Measurements from ENCODE around the gene CNNM3. TPM values are rescaled to one million over a fixed set of nuclear protein-coding genes. Genes with fewer than 3 reads are reported as not detected.

CNNM3 gene
- total RNA-seq, 2 experiments from 2014 or later, result 13.5 to 18.6 TPM

DNA sequence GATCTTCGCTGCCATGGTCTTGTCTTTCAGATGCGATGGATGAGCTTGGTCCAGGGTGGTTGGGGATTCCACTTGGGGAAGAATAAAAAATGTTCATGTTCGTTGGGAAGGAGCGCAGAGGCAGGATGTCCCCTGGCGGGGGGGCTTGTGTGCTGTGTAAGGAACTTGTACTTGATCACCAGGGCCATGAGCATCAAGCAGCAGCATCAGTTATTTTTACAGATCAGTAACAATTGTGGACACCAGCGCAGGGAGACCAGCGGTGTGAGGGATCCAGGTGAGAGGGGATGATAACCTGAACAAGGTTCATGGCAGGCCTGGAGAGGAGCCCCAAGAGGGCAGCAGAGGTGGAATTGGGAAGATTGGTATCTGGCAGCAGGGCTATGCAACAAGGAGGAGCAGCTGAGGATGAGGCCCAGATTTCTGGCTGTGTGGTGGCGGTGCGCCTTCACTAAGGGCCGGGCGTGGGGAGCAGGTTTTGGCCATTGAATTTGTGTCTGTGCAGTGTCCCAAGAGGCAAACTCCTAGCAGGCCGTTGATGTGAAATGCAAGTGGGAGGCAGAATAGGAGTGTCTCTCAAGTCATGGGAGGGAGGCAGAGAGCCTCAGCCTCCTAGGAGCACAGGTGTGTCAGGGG, 3.9 kb downstream of the CNNM3 start:
- ChIA-PET POLR2A (interaction anchor here (1.3 kb wide), 1 partner anchor 16 kb away, joined by 3 read pairs; no protein-coding TSS in a partner anchor), CTCF (ENCODE audit: unreplicated experiment) (no interaction called here)
- H2AFZ ChIP-seq (ENCODE audit: low read length), result no peak overlapping the region
- peaks cover 44% of the 10 kb centered on the region for H3K4me1 ChIP-seq (ENCODE audit: insufficient read depth, low read length, poor library complexity, severe bottlenecking)
- H3K36me3 ChIP-seq (ENCODE audit: insufficient read depth, low read length), result peaks cover 45% of the 10 kb centered on the region; the same call in 1 of the 2 replicates
- H3K9me3 ChIP-seq (ENCODE audit: low read length), result no peaks in the 10 kb centered on the region
- H3K27ac ChIP-seq (ENCODE audit: low read depth, low read length, poor library complexity, severe bottlenecking), result no peak overlapping the region
- intact Hi-C loops (cut with micrococcal nuclease; ENCODE audit: unreplicated experiment), result loop anchor here (5.0 kb wide), 2 partner anchors 58 to 292 kb away; partner anchors contain the start of genes ANKRD36 and CNNM4
- TF ChIP-seq, protein P1, sequence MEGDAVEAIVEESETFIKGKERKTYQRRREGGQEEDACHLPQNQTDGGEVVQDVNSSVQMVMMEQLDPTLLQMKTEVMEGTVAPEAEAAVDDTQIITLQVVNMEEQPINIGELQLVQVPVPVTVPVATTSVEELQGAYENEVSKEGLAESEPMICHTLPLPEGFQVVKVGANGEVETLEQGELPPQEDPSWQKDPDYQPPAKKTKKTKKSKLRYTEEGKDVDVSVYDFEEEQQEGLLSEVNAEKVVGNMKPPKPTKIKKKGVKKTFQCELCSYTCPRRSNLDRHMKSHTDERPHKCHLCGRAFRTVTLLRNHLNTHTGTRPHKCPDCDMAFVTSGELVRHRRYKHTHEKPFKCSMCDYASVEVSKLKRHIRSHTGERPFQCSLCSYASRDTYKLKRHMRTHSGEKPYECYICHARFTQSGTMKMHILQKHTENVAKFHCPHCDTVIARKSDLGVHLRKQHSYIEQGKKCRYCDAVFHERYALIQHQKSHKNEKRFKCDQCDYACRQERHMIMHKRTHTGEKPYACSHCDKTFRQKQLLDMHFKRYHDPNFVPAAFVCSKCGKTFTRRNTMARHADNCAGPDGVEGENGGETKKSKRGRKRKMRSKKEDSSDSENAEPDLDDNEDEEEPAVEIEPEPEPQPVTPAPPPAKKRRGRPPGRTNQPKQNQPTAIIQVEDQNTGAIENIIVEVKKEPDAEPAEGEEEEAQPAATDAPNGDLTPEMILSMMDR (conservative IDR thresholded peaks at IDR 0.05; ENCODE audit: low read length), result 0 out of 2 replicates have a peak, but pooled peaks have one; percentile 39
- no peak for TF ChIP-seq EZH2phosphoT487 (IDR thresholded peaks at IDR 0.05; ENCODE audit: borderline replicate concordance, low read depth, low read length)
- peaks cover 16% of the 10 kb centered on the region for H4K20me1 ChIP-seq (ENCODE audit: insufficient read depth, low read length)
- DNase-seq (ENCODE audit: low spot score), result no peak
- H3K9me2 ChIP-seq (ENCODE audit: insufficient read depth, low read length), result no peaks in the 10 kb centered on the region
- H3K4me3 ChIP-seq (ENCODE audit: low read depth, low read length, poor library complexity, severe bottlenecking), result no peak overlapping the region
- peaks cover 25% of the 10 kb centered on the region; the same call in 1 of the 2 replicates for H3K79me2 ChIP-seq (ENCODE audit: insufficient read depth, low read depth, low read length)
- no TSS peak for BruUV-seq (replicated peaks)
- peak overlapping the region; percentile 81; the same call in 1 of the 2 replicates for H3K4me2 ChIP-seq (ENCODE audit: low read length)

DNA sequence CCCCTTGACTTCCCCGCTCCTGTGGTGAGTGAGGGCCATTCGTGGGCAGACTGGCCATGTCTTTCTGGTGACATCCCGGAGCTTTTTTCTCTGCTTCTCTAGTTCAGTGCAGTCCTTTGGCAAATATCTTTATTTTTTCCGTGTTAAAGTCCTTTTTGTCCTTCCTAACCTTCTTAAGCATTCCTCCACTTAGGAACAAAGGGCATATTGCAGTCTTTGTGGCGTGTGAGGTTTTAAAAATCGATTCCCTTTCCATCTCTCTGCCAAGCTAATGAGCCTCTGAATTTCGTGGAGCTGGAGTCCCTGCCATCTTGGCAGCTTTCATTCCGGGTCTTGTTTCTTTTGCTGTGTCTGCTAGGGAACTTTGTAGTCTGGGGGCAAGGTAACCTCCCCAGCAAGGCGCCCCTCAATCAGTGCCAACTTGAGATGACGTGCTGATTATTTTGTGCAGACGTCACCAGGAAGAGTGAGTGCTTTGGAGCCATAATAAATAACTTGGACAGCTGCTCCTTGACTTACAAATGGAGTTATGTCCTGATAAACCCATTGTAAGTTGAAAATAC, 5.1 kb downstream of the CNNM3 start:
- no peaks in the 10 kb centered on the region for H3K9me3 ChIP-seq (ENCODE audit: low read length)
- no peak overlapping the region for H3K4me3 ChIP-seq (ENCODE audit: low read depth, low read length, poor library complexity, severe bottlenecking)
- TF ChIP-seq EZH2phosphoT487 (IDR thresholded peaks at IDR 0.05; ENCODE audit: borderline replicate concordance, low read depth, low read length), result no peak
- TF ChIP-seq, protein P1 (conservative IDR thresholded peaks at IDR 0.05; ENCODE audit: low read length), result no peak
- no peak overlapping the region for H2AFZ ChIP-seq (ENCODE audit: low read length)
- BruUV-seq (replicated peaks), result no TSS peak
- H4K20me1 ChIP-seq (ENCODE audit: insufficient read depth, low read length), result peaks cover 16% of the 10 kb centered on the region
- intact Hi-C loops (cut with micrococcal nuclease; ENCODE audit: unreplicated experiment), result no loop called here
- ChIA-PET CTCF (ENCODE audit: unreplicated experiment) (no interaction called here), POLR2A (interaction anchor here (0.7 to 1.3 kb wide), 2 partner anchors 15 to 22 kb away, joined by 3 read pairs; no protein-coding TSS in a partner anchor)
- H3K4me1 ChIP-seq (ENCODE audit: insufficient read depth, low read length, poor library complexity, severe bottlenecking), result peaks cover 39% of the 10 kb centered on the region
- no peak overlapping the region for H3K27ac ChIP-seq (ENCODE audit: low read depth, low read length, poor library complexity, severe bottlenecking)
- peaks cover 25% of the 10 kb centered on the region; the same call in 1 of the 2 replicates for H3K79me2 ChIP-seq (ENCODE audit: insufficient read depth, low read depth, low read length)
- peaks cover 53% of the 10 kb centered on the region; the same call in 1 of the 2 replicates for H3K36me3 ChIP-seq (ENCODE audit: insufficient read depth, low read length)
- DNase-seq (ENCODE audit: low spot score), result no peak
- peak overlapping the region; percentile 31; the same call in 1 of the 2 replicates for H3K4me2 ChIP-seq (ENCODE audit: low read length)
- no peaks in the 10 kb centered on the region for H3K9me2 ChIP-seq (ENCODE audit: insufficient read depth, low read length)

DNA sequence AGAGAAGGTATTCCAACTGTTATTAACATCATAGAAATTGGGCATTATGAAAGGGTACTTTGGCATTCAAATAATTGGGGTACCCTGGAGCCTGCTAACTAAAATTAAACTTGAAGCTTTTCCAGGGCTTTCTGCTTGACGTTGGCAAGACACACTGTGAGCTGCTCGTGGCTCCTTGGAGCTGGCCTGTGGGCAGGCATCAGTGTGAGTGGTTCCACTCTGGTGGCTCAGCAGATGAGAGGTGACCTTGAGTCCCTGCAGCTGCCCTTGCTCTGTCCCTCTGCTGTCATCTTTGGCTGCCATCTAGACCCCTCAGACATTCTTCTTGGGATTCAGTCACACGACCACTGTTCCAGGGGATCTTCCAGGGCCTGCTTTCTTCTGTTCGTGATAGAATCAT, 6.7 kb downstream of the CNNM3 start:
- Histone ChIP-seq H3K9me2 (ENCODE audit: insufficient read depth, low read length) (no peaks in the 10 kb centered on the region), H3K36me3 (ENCODE audit: insufficient read depth, low read length) (peaks cover 63% of the 10 kb centered on the region; the same call in 1 of the 2 replicates), H2AFZ (ENCODE audit: low read length) (no peak overlapping the region), H3K4me2 (ENCODE audit: low read length) (no peak overlapping the region), H3K27ac (ENCODE audit: low read depth, low read length, poor library complexity, severe bottlenecking) (no peak overlapping the region), H3K79me2 (ENCODE audit: insufficient read depth, low read depth, low read length) (peaks cover 16% of the 10 kb centered on the region; the same call in 1 of the 2 replicates), H3K9me3 (ENCODE audit: low read length) (no peaks in the 10 kb centered on the region), H3K4me3 (ENCODE audit: low read depth, low read length, poor library complexity, severe bottlenecking) (no peak overlapping the region), H4K20me1 (ENCODE audit: insufficient read depth, low read length) (peaks cover 8% of the 10 kb centered on the region), H3K4me1 (ENCODE audit: insufficient read depth, low read length, poor library complexity, severe bottlenecking) (peaks cover 30% of the 10 kb centered on the region)
- CTCF ChIA-PET (ENCODE audit: unreplicated experiment), result no interaction called here
- BruUV-seq (replicated peaks), result no TSS peak
- TF ChIP-seq, protein P1 (conservative IDR thresholded peaks at IDR 0.05; ENCODE audit: low read length), result no peak
- TF ChIP-seq EZH2phosphoT487 (IDR thresholded peaks at IDR 0.05; ENCODE audit: borderline replicate concordance, low read depth, low read length), result no peak
- no peak for DNase-seq (ENCODE audit: low spot score)
- POLR2A ChIA-PET, result no interaction called here
- intact Hi-C loops (cut with micrococcal nuclease; ENCODE audit: unreplicated experiment), result no loop called here
